ENCODE measurements around the gene CD300LD. TPM values are rescaled to one million over a fixed set of nuclear protein-coding genes. Genes with fewer than 3 reads are reported as not detected.

Gene CD300LD
- total and polyA plus RNA-seq, 2 of the 8 experiments (the other 6 are each of a cell fraction or from before 2014, with no cell fraction given): not detected

- POLR2A ChIA-PET (ENCODE audit: partially characterized antibody): no interaction called here
- no peak overlapping the region for H2BK120ac ChIP-seq (replicated peaks; ENCODE audit: low read depth, low read length)
- H3K18ac ChIP-seq (ENCODE audit: extremely low read depth, low read length): no peak overlapping the region
- 88% methylated on average over 6 of the region's 6 CpGs; no CpG with 5 or more reads in 1 of the 2 experiments for WGBS, 2 experiments (ENCODE audit: extremely low coverage in 1 of 2, insufficient coverage in 1 of 2, insufficient read length in 1 of 2, insufficient replicate concordance in 2 of 2, low coverage in 1 of 2, low lambda C conversion rate in 2 of 2, missing lambda C conversion rate in 1 of 2)
- no peak overlapping the region for H2AFZ ChIP-seq (ENCODE audit: low read length)
- H3K56ac ChIP-seq (replicated peaks; ENCODE audit: insufficient read length, low read depth, low read length): no peak overlapping the region
- CTCF ChIA-PET (ENCODE audit: partially characterized antibody): interaction anchor here (0.7 kb wide), 1 partner anchor 192 kb away, joined by 3 read pairs; the partner anchor contains the start of gene GPR142
- H3K27me3 ChIP-seq (replicated peaks in 1 of 4; ENCODE audit: control insufficient read depth in 3 of 4, extremely low read depth in 1 of 4, insufficient read depth in 3 of 4, low read length in 3 of 4): no peaks in the 10 kb centered on the region; a peak in 2 of 7 replicates
- H3K79me2 ChIP-seq (ENCODE audit: control insufficient read depth in 1 of 2, insufficient read depth in 2 of 2, low read length in 2 of 2): no peaks in the 10 kb centered on the region
- H4K8ac ChIP-seq (ENCODE audit: extremely low read depth, insufficient read depth, low read length): no peak overlapping the region
- no peak overlapping the region for H3K23ac ChIP-seq (ENCODE audit: insufficient read length)
- H3K4ac ChIP-seq (replicated peaks; ENCODE audit: insufficient read length, low read depth, low read length): no peak overlapping the region
- H2AK5ac ChIP-seq (ENCODE audit: low read depth, low read length): no peak overlapping the region
- H4K20me1 ChIP-seq (replicated peaks in 1 of 2; ENCODE audit: control insufficient read depth in 1 of 2, insufficient read depth in 2 of 2, low read length in 2 of 2): peaks cover 0 to 3% of the 10 kb centered on the region in 2 experiments
- H3K4me2 ChIP-seq (ENCODE audit: insufficient read depth in 1 of 2, low read depth in 2 of 2, low read length in 2 of 2): no peak overlapping the region
- H2BK20ac ChIP-seq (ENCODE audit: low read length): no peak overlapping the region
- H3K9ac ChIP-seq (replicated peaks in 1 of 4; ENCODE audit: extremely low read depth in 1 of 4, low read depth in 3 of 4, low read length in 3 of 4): no peak overlapping the region
- FAIRE-seq (no peak), DNase-seq (ENCODE audit: low read depth in 1 of 2, low spot score in 2 of 2) (no peak)
- no peaks in the 10 kb centered on the region for H3K4me1 ChIP-seq (replicated peaks in 1 of 4; ENCODE audit: control insufficient read depth in 3 of 4, insufficient read depth in 4 of 4, low read length in 3 of 4)
- H3K4me3 ChIP-seq (ENCODE audit: extremely low read depth in 1 of 4, insufficient read depth in 2 of 4, low read depth in 3 of 4, low read length in 4 of 4): no peak overlapping the region
- TF ChIP-seq CTBP2 (IDR thresholded peaks at IDR 0.05; ENCODE audit: borderline replicate concordance, insufficient read depth, insufficient read length, low read length): no peak
- H3K14ac ChIP-seq (ENCODE audit: insufficient read length): no peak overlapping the region
- no peaks in the 10 kb centered on the region for H3K79me1 ChIP-seq (ENCODE audit: low read depth, low read length)
- H4K91ac ChIP-seq (replicated peaks; ENCODE audit: insufficient read length, low read length): no peak overlapping the region
- H3K27ac ChIP-seq (ENCODE audit: low read depth, low read length): no peak overlapping the region
- no peak overlapping the region for H2BK5ac ChIP-seq (ENCODE audit: low read depth, low read length)
- no peaks in the 10 kb centered on the region for H3K36me3 ChIP-seq (ENCODE audit: control insufficient read depth in 2 of 4, insufficient read depth in 4 of 4, low read length in 3 of 4)
- peaks cover 15 to 18% of the 10 kb centered on the region in 2 experiments for H3K9me3 ChIP-seq (ENCODE audit: insufficient read depth in 2 of 2, low read depth in 1 of 2, low read length in 1 of 2)
- H2BK15ac ChIP-seq (ENCODE audit: low read length): no peak overlapping the region
- peaks cover 6% of the 10 kb centered on the region; the same call in 1 of the 2 replicates for H3K23me2 ChIP-seq (ENCODE audit: low read depth, low read length)
- H4K5ac ChIP-seq (ENCODE audit: insufficient read length, low read depth, low read length): no peak overlapping the region
- no peak overlapping the region for H2BK12ac ChIP-seq (ENCODE audit: low read depth, low read length)
Measured at GRCh38 chr17:74558882-74559519, 33.1 kb downstream of the CD300LD start.

Measured in H1 (cell line).